Suprapubic skin (tissue), 4 donors: ENCODE data around the gene ACACB.

Experiments
- CTCF ChIP-seq, 2 donors: fragments of 200-600 bp in 1 of 2; fragments of 450-650 bp in 1 of 2; sonication (generic) in 1 of 2; IDR thresholded peaks; one replicate each; pipeline ENCODE4 v1.5.1; 2016 to 2019; ENCODE audit warnings: antibody characterized with exemption in 2 of 2, mild to moderate bottlenecking in 1 of 2, moderate library complexity in 1 of 2
- POLR2A ChIP-seq, 2 donors: fragments of 450-650 bp; IDR thresholded peaks; one replicate each; pipeline ENCODE4 v1.6.1; 2017; ENCODE audit warnings: antibody characterized with exemption in 2 of 2, mild to moderate bottlenecking in 2 of 2, moderate library complexity in 2 of 2
- POLR2AphosphoS5 ChIP-seq, 3 donors: sonication (generic); formaldehyde crosslinking; IDR thresholded peaks; one replicate each; pipeline ENCODE4 v1.6.1; 2017; ENCODE audit warnings: antibody characterized with exemption in 3 of 3

GRCh38 chr12:109299849-109300248 is 183.5 kb downstream of the ACACB start:
- TF ChIP-seq CTCF (IDR thresholded peaks at IDR 0.05) (no peak), POLR2A (IDR thresholded peaks at IDR 0.05) (no peak), POLR2AphosphoS5 (IDR thresholded peaks at IDR 0.05) (no peak)
